Mesodermal cell (in vitro differentiated cells): Measurements from ENCODE around the gene CABLES1.
"Not testable (repeated sequence)": the region's sequence is repeated elsewhere in the genome, so short reads cannot be mapped to it uniquely, and the experiment has no call there.

Experiments
- H3K27ac ChIP-seq: 2 replicates; pipeline ENCODE4 v1.7.0; 2013; ENCODE audit warnings: mild to moderate bottlenecking, low read depth, low read length, moderate library complexity; ENCODE audit not compliant: severe bottlenecking
- H3K36me3 ChIP-seq: 2 replicates; pipeline ENCODE4 v1.7.1; 2013; ENCODE audit warnings: mild to moderate bottlenecking, low read length, moderate library complexity; ENCODE audit not compliant: control insufficient read depth, insufficient read depth
- H3K4me1 ChIP-seq: one replicate; pipeline ENCODE4 v1.7.1; 2013; ENCODE audit warnings: mild to moderate bottlenecking, low read length; ENCODE audit not compliant: insufficient read depth, control insufficient read depth, poor library complexity, severe bottlenecking
- H3K4me3 ChIP-seq: 2 replicates; pipeline ENCODE4 v1.7.0; 2013; ENCODE audit warnings: low read length, control low read depth, mild to moderate bottlenecking; ENCODE audit not compliant: insufficient read depth, poor library complexity, severe bottlenecking; ENCODE audit errors: extremely low read depth
- H3K9me3 ChIP-seq: 2 replicates; pipeline ENCODE4 v1.7.1; 2013; ENCODE audit warnings: mild to moderate bottlenecking, low read length, moderate library complexity; ENCODE audit not compliant: control insufficient read depth
- WGBS, 2 experiments: methylation state at CpG; one replicate each; pipeline ENCODE4 v1.1.5; 2013; ENCODE audit warnings: missing lambda C conversion rate in 2 of 2; ENCODE audit not compliant: insufficient coverage in 2 of 2; 5-methylcytosine and 5-hydroxymethylcytosine counted together

The CABLES1 gene

DNA sequence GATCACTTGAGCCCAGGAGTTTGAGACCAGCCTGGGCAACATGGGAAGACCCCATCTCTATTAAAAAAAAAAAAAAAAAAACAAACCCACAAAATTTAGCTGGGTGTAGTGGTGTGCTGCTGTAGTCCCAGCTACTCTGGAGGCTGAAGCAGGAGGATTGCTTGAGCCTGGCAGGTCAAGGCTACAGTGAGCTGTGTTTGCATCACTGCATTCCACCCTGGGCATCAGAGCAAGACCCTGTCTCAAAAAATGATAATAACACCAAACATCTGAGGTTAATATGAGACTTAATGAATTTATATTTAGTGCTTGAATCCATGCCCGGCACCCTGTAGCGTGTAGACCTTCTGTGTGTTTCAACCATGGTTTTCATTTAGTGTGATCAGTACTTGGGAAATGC, 22.8 kb downstream of the CABLES1 start:
- no peaks in the 10 kb centered on the region for H3K9me3 ChIP-seq
- H3K4me3 ChIP-seq: no peak overlapping the region
- 93 to 100% methylated on average over 2 of the region's 2 CpGs for WGBS, 2 experiments
- H3K36me3 ChIP-seq: no peaks in the 10 kb centered on the region
- peaks cover 13% of the 10 kb centered on the region for H3K4me1 ChIP-seq
- H3K27ac ChIP-seq: no peak overlapping the region

DNA sequence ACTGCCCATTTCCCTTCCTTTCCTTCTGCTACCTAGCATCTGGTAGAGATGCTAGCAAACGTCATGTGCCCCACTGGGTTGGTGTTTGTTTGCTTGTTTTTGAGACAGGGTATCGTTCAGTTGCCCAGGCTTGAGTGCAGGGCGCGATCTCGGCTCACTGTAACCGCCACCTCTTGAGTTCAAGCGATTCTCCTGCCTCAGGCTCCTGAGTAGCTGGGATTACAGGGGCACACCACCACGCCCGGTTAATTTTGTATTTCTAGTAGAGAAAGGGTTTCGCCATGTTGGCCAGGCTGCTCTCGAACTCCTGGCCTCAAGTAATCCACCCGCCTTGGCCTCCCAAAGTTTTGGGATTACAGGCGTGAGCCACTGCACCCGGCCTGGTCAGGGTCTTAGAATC, 23.6 kb downstream of the CABLES1 start:
- H3K4me3 ChIP-seq, H3K36me3 ChIP-seq, H3K27ac ChIP-seq, H3K9me3 ChIP-seq: not testable (repeated sequence)
- 92 to 93% methylated on average over 13 of the region's 14 CpGs for WGBS, 2 experiments
- H3K4me1 ChIP-seq: peaks cover 13% of the 10 kb centered on the region

GRCh38 chr18:23159344-23159743, 24.1 kb downstream of the CABLES1 start:
- H3K27ac ChIP-seq: no peak overlapping the region
- WGBS, 2 experiments: 100% methylated on average over 1 of the region's 7 CpGs; no CpG with 5 or more reads in 1 of the 2 experiments

GRCh38 chr18:23162473-23162872, 27.2 kb downstream of the CABLES1 start:
- H3K36me3 ChIP-seq: no peaks in the 10 kb centered on the region
- H3K4me3 ChIP-seq: no peak overlapping the region
- H3K4me1 ChIP-seq: peaks cover 9% of the 10 kb centered on the region
- 83 to 91% methylated on average over 6 of the region's 6 CpGs for WGBS, 2 experiments
- no peaks in the 10 kb centered on the region for H3K9me3 ChIP-seq
- no peak overlapping the region for H3K27ac ChIP-seq

More at GRCh38 chr18:23159344-23159743, 24.1 kb downstream of the CABLES1 start:
- H3K36me3 ChIP-seq: no peaks in the 10 kb centered on the region
- H3K4me3 ChIP-seq: no peak overlapping the region
- peaks cover 13% of the 10 kb centered on the region for H3K4me1 ChIP-seq
- H3K9me3 ChIP-seq: no peaks in the 10 kb centered on the region

DNA sequence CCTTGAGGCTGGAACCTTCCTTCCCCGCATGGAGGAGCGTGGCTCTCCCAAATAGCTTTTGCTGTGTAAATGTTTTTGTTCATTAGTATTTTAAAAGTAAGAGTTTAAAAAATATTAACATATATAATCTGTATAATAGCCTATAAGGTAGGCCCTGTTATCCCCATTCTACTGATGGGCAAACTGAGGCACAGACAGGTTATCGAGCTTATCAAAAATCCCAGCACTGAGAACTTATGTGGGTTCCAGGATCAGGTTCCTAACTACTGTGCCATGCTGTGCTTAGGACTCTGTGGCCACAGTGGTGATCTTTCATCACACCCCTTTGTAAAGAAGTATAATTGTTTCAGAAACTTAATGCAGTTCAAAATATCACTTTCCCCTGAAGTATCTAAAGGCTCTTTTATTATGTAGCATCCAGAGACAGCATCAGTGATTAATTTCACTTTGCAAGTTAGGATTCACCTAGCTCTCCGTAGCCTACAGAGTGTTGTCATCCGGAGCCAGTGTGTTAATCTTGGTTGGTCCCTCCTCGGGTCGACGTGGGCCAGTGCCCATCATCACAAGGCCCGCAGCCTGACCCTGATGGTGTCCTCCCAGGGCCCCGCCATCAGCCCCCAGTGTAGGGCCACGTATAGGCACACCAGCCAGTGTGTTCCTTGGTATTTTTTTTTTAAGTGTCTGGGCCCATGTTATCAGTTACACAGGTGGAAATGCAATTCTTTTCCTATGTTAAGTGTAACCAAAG, 28.7 kb downstream of the CABLES1 start:
- Histone ChIP-seq H3K9me3 (no peaks in the 10 kb centered on the region), H3K4me1 (peaks cover 9% of the 10 kb centered on the region), H3K4me3 (no peak overlapping the region), H3K36me3 (no peaks in the 10 kb centered on the region), H3K27ac (no peak overlapping the region)
- 93% methylated on average over 7 to 9 of the region's 11 CpGs for WGBS, 2 experiments

DNA sequence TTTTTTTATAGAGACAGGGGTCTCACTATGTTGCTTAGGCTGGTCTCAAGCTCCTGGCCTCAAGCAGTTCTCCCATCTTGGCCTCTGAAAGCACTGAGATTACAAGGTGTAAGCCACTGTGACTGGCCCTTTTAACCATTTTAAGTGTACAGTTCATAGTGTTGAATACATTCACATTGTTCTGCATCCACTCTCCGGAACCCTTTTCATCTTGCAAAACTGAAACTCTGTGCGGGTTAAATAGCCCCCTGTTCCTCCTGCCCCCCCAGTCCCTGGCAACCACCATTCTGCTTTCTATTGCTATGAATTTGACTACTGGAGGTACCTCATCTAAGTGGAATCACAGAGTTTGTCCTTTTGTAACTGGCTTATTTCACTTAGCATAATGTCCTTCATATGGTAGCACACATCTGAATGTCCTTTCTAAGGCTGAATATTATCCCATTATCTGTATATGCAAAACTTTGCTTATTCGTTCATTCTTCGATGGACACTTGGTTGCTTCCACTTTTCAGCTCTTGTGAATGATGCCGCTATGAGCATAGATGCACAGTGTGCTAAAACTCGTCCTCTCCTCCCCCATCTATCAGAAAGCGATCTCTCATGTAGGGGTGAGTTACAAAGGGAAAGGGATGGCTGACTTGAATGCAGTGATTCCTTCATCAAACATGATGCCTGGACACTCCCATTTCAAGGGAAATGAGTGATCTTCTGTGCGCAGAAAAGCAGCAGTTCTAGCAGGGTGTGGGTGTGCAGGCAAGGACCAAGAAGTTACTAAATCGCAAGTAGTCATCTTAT, 30.2 kb downstream of the CABLES1 start:
- Histone ChIP-seq H3K36me3 (no peaks in the 10 kb centered on the region), H3K27ac (no peak overlapping the region), H3K9me3 (no peaks in the 10 kb centered on the region), H3K4me1 (peaks cover 9% of the 10 kb centered on the region), H3K4me3 (no peak overlapping the region)
- WGBS, 2 experiments: 91 to 100% methylated on average over 4 of the region's 9 CpGs

DNA sequence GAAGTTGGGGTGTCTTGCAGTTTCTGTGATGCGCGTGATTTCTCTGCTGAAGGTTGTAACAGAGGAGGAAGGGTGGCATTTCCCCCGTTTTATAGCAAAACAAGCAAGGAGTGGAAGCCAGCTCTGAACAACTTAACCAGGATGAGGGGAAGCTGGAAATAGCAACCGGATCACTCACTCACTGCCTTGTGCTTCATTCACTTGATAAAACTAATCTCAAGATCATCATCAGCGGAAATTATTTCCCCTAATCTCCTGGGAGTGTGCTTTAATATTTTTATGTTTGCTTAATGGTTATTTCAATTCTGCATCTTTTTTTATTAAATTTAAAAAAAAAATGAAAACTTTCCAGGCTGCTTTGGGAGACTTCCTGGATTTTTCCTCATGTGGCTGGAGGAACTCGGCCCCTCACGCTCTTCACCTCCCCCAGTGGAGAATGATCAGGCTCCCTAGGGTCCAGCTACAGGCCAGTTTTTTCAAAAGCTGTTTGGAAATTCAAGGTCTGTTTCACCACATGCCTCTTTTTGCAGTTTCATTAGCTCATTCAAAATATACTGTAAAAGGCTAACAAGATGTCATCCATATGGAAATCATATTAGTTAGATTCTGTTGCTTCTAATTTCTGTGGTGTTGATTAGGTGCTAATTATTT, 31.7 kb downstream of the CABLES1 start:
- WGBS, 2 experiments: 63 to 65% methylated on average over 4 to 5 of the region's 7 CpGs
- Histone ChIP-seq H3K27ac (no peak overlapping the region), H3K9me3 (no peaks in the 10 kb centered on the region), H3K36me3 (no peaks in the 10 kb centered on the region), H3K4me1 (peaks cover 9% of the 10 kb centered on the region), H3K4me3 (no peak overlapping the region)

DNA sequence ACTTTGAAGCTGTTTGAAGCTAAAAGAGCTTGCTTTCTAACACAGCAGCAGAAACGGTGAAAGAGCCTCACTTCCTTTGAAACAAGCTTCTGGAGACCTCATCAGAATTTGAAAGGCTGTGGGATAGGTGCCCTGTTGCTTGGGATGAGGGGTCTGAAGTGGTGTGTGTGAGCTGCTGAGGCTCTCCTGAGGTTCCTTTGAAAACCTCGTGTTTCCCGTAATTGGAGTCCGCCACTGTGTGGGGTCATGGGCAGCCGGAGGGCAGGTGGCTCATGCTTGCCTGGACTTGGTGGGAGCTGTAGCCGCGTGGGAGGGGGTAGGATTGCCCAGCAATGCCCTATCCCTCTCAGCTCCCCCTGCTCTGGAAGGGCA, 34.4 kb downstream of the CABLES1 start:
- no peak overlapping the region for H3K27ac ChIP-seq

GRCh38 chr18:23170137-23170536, 34.9 kb downstream of the CABLES1 start:
- Histone ChIP-seq H3K4me1 (peaks cover 9% of the 10 kb centered on the region), H3K4me3 (no peak overlapping the region), H3K36me3 (no peaks in the 10 kb centered on the region), H3K27ac (no peak overlapping the region), H3K9me3 (no peaks in the 10 kb centered on the region)
- 88 to 96% methylated on average over 4 to 7 of the region's 7 CpGs for WGBS, 2 experiments

More for the DNA sequence above, 34.4 kb downstream of the CABLES1 start:
- Histone ChIP-seq H3K4me3 (no peak overlapping the region), H3K9me3 (no peaks in the 10 kb centered on the region), H3K4me1 (peaks cover 9% of the 10 kb centered on the region), H3K36me3 (no peaks in the 10 kb centered on the region)
- 17 to 52% methylated on average over 4 of the region's 7 CpGs for WGBS, 2 experiments

DNA sequence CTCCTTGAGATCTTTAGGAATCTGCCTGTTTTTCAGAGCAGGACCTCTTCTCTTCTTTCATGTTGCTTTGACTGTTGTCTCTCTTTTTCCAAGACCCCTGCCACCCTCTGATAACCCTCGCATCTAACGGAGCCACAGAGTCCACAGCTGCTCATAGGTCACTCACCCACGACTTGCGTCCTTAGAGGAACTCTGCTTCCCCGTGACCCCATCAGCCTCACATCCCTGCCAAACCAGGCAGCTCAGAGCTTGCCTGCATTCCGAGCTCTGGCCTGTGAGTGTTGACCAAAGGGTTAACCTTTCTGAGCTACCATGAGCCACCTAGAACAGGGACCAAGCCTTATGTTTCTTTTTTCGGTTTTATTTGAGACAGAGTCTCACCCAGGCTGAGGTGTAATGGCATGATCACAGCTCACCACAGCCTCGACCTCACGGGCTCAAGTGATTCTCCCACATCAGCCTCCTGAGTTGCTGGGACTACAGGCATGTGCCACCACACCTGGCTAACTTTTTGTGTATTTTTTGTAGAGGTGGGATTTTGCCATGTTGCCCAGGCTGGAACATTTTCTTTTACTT, 36.4 kb downstream of the CABLES1 start:
- WGBS, 2 experiments: 92 to 93% methylated on average over 8 to 9 of the region's 9 CpGs
- H3K4me1 ChIP-seq: peaks cover 7% of the 10 kb centered on the region
- no peak overlapping the region for H3K4me3 ChIP-seq
- H3K27ac ChIP-seq: no peak overlapping the region
- H3K9me3 ChIP-seq: no peaks in the 10 kb centered on the region
- no peaks in the 10 kb centered on the region for H3K36me3 ChIP-seq
